DOHH2 (cell line): ENCODE measurements around the gene FABP7.

Experiments
- EZH2phosphoT487 ChIP-seq: fragments of 200-600 bp; sonication (generic); IDR thresholded peaks from 2 replicates; pipeline ENCODE4 v1.6.1; 2017; ENCODE audit warnings: borderline replicate concordance, mild to moderate bottlenecking, antibody characterized with exemption, low read length, moderate library complexity, mixed read lengths
- TF ChIP-seq, protein P1 (sequence below): fragments of 200-600 bp; sonication (generic); IDR thresholded peaks from one replicate; pipeline ENCODE4 v1.5.1; 2014; ENCODE audit warnings: antibody characterized with exemption, mild to moderate bottlenecking, low read depth, low read length; ENCODE audit not compliant: poor library complexity, severe bottlenecking

DNA sequence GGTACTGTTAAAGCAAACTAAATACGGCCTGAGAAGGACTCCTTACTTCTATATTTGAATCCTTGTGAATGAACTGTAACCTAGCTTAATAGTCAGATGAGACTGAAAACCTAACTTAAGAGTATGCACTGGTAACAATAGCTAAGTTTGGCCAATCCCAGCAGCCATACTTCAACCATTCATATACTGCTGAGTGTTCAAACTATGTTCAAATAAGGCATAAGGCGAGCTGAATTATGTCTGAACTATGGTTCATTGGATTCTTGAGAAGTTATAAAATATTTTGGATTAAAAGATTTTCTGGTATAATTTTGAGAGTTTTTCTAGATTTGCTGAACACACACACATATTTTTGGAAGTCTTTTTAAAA is 11.8 kb downstream of the FABP7 start:
- TF ChIP-seq, protein P1, sequence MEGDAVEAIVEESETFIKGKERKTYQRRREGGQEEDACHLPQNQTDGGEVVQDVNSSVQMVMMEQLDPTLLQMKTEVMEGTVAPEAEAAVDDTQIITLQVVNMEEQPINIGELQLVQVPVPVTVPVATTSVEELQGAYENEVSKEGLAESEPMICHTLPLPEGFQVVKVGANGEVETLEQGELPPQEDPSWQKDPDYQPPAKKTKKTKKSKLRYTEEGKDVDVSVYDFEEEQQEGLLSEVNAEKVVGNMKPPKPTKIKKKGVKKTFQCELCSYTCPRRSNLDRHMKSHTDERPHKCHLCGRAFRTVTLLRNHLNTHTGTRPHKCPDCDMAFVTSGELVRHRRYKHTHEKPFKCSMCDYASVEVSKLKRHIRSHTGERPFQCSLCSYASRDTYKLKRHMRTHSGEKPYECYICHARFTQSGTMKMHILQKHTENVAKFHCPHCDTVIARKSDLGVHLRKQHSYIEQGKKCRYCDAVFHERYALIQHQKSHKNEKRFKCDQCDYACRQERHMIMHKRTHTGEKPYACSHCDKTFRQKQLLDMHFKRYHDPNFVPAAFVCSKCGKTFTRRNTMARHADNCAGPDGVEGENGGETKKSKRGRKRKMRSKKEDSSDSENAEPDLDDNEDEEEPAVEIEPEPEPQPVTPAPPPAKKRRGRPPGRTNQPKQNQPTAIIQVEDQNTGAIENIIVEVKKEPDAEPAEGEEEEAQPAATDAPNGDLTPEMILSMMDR, result no peak
- no peak for TF ChIP-seq EZH2phosphoT487
